H1 (cell line): ENCODE measurements around the gene RNF41.

Experiments used
- BCL11A ChIP-seq, 2 experiments: IDR thresholded peaks; one replicate each; pipeline ENCODE4 v1.6.1; 2011; ENCODE audit warnings: low read depth in 2 of 2, low read length in 2 of 2, mild to moderate bottlenecking in 2 of 2
- CEBPB ChIP-seq: IDR thresholded peaks from 2 replicates; pipeline ENCODE4 v1.6.1; 2012; ENCODE audit warnings: low read depth, low read length
- GTF2F1 ChIP-seq: IDR thresholded peaks from 2 replicates; pipeline ENCODE4 v1.6.1; 2012; ENCODE audit warnings: low read depth, low read length, improper control_type of control experiment, borderline replicate concordance
- HDAC6 ChIP-seq: IDR thresholded peaks from one replicate; pipeline ENCODE4 v1.7.1; 2012; ENCODE audit warnings: low read depth, mild to moderate bottlenecking, inconsistent platforms, low read length, moderate library complexity
- KDM1A ChIP-seq: fragments of 200-600, 300-600 bp; sonication (generic); IDR thresholded peaks from 2 replicates; pipeline ENCODE4 v1.7.1; 2016; ENCODE audit warnings: mild to moderate bottlenecking, low read length, borderline replicate concordance
- RFX5 ChIP-seq: IDR thresholded peaks from 2 replicates; pipeline ENCODE4 v1.6.1; 2011; ENCODE audit warnings: low read depth, low read length, improper control_type of control experiment, borderline replicate concordance
- SIN3A ChIP-seq, 2 experiments: IDR thresholded peaks in 1 of 2; conservative IDR thresholded peaks in 1 of 2; 2 replicates each; pipeline ENCODE4 v1.6.1; 2011 to 2012; ENCODE audit warnings: low read length in 2 of 2, improper control_type of control experiment in 1 of 2, low read depth in 1 of 2, mild to moderate bottlenecking in 1 of 2
- TEAD4 ChIP-seq: IDR thresholded peaks from 2 replicates; pipeline ENCODE4 v1.6.1; 2012; ENCODE audit warnings: low read depth, low read length, inconsistent platforms, mixed read lengths
- TF ChIP-seq, protein P1 (sequence below), 3 experiments: IDR thresholded peaks; 1 replicate in 2 of 3; 2 replicates in 1 of 3; pipeline versions ENCODE4 v1.5.1 to v1.6.1; 2011; ENCODE audit warnings: low read length in 3 of 3, mild to moderate bottlenecking in 3 of 3, inconsistent platforms in 2 of 3, low read depth in 1 of 3, moderate library complexity in 1 of 3; ENCODE audit not compliant: insufficient read depth in 1 of 3; ENCODE audit errors: control extremely low read depth in 1 of 3

DNA sequence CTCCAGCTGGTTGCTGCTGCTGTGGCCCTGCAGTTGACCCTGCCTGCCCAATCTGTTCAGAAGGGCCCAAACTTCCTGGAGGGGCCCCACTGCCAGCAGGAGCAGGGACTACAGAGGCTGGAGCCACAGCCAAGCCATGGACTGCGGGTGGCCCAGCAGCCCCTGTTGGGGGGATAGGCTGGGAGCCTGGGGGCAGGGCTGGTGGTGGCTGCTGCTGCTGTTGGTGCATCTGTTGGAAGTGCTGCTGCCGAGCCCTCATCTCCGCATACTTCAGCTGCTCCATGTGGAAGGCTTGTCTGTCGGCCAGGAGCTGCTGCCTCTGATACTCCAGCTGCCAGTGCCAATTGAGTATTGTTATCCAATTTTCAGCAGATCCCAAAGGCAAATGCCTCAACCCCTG, 56.4 kb downstream of the RNF41 start:
- TF ChIP-seq GTF2F1 (no peak), KDM1A (no peak), RFX5 (no peak), TEAD4 (no peak), SIN3A (conservative IDR thresholded peaks at IDR 0.05 in 1 of 2, IDR thresholded peaks at IDR 0.05 in 1 of 2; ENCODE audit: low read depth in 1 of 2, low read length in 2 of 2) (no peak), CEBPB (no peak), HDAC6 (no peak), BCL11A (IDR thresholded peaks at IDR 0.05; ENCODE audit: low read depth in 2 of 2, low read length in 2 of 2) (no peak)
- TF ChIP-seq, protein P1, sequence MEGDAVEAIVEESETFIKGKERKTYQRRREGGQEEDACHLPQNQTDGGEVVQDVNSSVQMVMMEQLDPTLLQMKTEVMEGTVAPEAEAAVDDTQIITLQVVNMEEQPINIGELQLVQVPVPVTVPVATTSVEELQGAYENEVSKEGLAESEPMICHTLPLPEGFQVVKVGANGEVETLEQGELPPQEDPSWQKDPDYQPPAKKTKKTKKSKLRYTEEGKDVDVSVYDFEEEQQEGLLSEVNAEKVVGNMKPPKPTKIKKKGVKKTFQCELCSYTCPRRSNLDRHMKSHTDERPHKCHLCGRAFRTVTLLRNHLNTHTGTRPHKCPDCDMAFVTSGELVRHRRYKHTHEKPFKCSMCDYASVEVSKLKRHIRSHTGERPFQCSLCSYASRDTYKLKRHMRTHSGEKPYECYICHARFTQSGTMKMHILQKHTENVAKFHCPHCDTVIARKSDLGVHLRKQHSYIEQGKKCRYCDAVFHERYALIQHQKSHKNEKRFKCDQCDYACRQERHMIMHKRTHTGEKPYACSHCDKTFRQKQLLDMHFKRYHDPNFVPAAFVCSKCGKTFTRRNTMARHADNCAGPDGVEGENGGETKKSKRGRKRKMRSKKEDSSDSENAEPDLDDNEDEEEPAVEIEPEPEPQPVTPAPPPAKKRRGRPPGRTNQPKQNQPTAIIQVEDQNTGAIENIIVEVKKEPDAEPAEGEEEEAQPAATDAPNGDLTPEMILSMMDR (IDR thresholded peaks at IDR 0.05; ENCODE audit: control extremely low read depth in 1 of 3, insufficient read depth in 1 of 3, low read depth in 1 of 3, low read length in 3 of 3), result no peak
